ENCODE results near the gene PLEKHG7. TPM values are rescaled to one million over a fixed set of nuclear protein-coding genes. Genes with fewer than 3 reads are reported as not detected.
"Not testable (repeated sequence)": the region's sequence is repeated elsewhere in the genome, so short reads cannot be mapped to it uniquely, and the experiment has no call there.

Gene PLEKHG7
- total RNA-seq, 1 donor = not detected

- not testable (repeated sequence) for DNase-seq (ENCODE audit: low read depth in 2 of 3, low spot score in 2 of 3)
Observed at GRCh38 chr12:92794356-92794755, 91.6 kb downstream of the PLEKHG7 start.

GRCh38 chr12:92794814-92795213, 92.0 kb downstream of the PLEKHG7 start:
- no peak for DNase-seq (ENCODE audit: low read depth in 2 of 3, low spot score in 2 of 3)

DNA sequence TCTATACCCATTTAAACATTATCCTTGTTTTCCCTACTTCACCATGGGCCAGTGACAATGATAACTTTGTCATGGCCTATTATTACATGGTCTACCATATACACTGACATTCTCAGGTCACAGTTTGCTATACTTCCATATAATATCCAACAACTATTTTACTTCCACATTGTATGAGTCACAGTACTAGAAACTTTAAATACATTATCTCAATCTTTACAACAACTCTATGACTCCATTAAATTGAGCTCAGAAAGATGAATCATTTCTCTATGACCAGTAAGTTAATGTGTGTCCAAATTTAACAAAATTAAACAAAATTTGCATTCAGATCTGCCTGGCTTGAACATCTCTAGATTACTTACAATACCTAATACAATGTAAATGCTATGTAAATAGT, 93.9 kb downstream of the PLEKHG7 start:
- DNase-seq (ENCODE audit: low read depth in 2 of 3, low spot score in 2 of 3) = no peak

GRCh38 chr12:92802906-92803305, 100.1 kb downstream of the PLEKHG7 start:
- DNase-seq (ENCODE audit: low read depth in 2 of 3, low spot score in 2 of 3) = no peak

DNA sequence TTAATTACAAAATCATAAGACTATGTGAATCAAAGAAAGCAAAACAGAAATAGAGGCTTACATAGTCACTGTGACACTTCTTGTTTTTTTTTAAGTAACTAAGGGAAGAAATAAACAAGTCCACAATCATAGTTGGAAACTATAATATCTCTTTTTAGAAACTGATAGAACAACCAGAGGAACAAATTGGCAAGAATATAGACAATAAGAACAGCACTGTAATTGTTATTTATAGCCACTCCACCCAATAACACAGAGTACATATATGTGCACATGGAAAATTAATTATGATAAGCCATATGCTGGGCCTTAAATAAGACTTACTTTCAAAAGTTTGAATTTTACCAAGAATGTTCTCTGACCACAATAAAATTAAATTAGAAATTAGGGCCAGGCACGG, 101.1 kb downstream of the PLEKHG7 start:
- DNase-seq (ENCODE audit: low read depth in 2 of 3, low spot score in 2 of 3) = no peak

- DNase-seq (ENCODE audit: low read depth in 2 of 3, low spot score in 2 of 3) = no peak
Observed at GRCh38 chr12:92810370-92810769, 107.6 kb downstream of the PLEKHG7 start.

DNA sequence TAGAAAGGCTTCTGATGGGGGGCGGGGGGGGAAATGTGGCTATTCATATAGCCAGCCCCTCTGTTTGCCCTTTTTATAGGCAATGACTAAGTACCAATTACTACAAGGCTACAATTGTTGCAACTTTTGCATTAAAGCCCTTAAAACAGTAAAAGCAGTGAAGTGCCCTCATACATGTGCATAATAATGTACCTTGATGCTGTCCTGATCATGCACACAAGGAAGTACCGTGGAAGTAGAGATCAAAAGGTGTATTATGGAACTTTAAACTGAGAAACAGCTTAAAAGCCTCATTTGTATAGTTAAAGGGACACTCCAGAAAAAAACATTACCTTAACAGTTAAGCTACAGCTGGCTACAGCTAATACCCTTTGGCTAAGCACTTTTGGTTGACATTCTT, 111.8 kb downstream of the PLEKHG7 start:
- no peak for DNase-seq (ENCODE audit: low read depth in 2 of 3, low spot score in 2 of 3)

DNA sequence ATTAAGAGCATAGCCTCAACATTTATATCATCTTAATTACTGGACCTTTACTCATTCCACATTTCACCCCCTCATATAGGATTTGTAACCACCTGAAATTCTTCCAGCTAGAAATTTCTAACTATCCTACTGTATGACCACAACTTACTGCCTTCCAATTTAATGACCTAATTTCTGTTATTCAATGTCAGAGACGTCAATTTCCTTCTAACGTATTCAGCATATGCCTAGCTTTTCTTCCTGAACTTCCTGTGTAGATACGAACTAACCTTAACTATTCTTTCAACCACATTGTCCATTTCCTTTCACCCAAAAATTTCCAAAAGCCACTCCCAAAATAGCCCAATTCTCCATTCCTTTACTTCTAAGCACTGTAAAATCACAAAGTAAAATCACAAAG, 118.4 kb downstream of the PLEKHG7 start:
- no peak for DNase-seq (ENCODE audit: low read depth in 2 of 3, low spot score in 2 of 3)

Other genes with a start within 250 kb of the PLEKHG7 start
- 1.9 TPM for gene EEA1, start 226.3 kb downstream of the PLEKHG7 start, total RNA-seq

Data from hematopoietic multipotent progenitor cell (in vitro differentiated cells).